PFSK-1 (cell line): ENCODE data around the gene MAGI2.

Experiments
- FOXP2 ChIP-seq: optimal IDR thresholded peaks from 2 replicates; pipeline ENCODE3; 2011; ENCODE audit warnings: borderline replicate concordance, control low read depth, inconsistent platforms; ENCODE audit not compliant: insufficient read depth; ENCODE audit errors: extremely low read length, extremely low read depth
- POLR2AphosphoS5 ChIP-seq: IDR thresholded peaks from 2 replicates; pipeline ENCODE4 v1.6.1; 2012; ENCODE audit warnings: low read depth, mild to moderate bottlenecking, control low read depth, low read length, moderate library complexity
- SIN3A ChIP-seq: IDR thresholded peaks from 2 replicates; pipeline ENCODE4 v1.6.1; 2012; ENCODE audit warnings: mild to moderate bottlenecking, low read length, moderate library complexity, borderline replicate concordance; ENCODE audit not compliant: insufficient read depth
- TAF1 ChIP-seq: IDR thresholded peaks from 2 replicates; pipeline ENCODE4 v1.6.1; 2012; ENCODE audit warnings: low read length, control low read depth, borderline replicate concordance; ENCODE audit not compliant: insufficient read depth
- TF ChIP-seq, protein P1 (sequence below), 2 experiments: IDR thresholded peaks; 2 replicates each; pipeline versions ENCODE4 v1.6.1 to v1.8.0; 2011 to 2012; ENCODE audit warnings: low read depth in 2 of 2, low read length in 2 of 2, control low read depth in 1 of 2, inconsistent platforms in 1 of 2, mild to moderate bottlenecking in 1 of 2, moderate library complexity in 1 of 2; ENCODE audit not compliant: insufficient read depth in 1 of 2

MAGI2 gene

GRCh38 chr7:79298145-79298760 lies 155.2 kb downstream of the MAGI2 start:
- TF ChIP-seq POLR2AphosphoS5 (no peak), FOXP2 (no peak), SIN3A (no peak), TAF1 (no peak)
- TF ChIP-seq, protein P1, sequence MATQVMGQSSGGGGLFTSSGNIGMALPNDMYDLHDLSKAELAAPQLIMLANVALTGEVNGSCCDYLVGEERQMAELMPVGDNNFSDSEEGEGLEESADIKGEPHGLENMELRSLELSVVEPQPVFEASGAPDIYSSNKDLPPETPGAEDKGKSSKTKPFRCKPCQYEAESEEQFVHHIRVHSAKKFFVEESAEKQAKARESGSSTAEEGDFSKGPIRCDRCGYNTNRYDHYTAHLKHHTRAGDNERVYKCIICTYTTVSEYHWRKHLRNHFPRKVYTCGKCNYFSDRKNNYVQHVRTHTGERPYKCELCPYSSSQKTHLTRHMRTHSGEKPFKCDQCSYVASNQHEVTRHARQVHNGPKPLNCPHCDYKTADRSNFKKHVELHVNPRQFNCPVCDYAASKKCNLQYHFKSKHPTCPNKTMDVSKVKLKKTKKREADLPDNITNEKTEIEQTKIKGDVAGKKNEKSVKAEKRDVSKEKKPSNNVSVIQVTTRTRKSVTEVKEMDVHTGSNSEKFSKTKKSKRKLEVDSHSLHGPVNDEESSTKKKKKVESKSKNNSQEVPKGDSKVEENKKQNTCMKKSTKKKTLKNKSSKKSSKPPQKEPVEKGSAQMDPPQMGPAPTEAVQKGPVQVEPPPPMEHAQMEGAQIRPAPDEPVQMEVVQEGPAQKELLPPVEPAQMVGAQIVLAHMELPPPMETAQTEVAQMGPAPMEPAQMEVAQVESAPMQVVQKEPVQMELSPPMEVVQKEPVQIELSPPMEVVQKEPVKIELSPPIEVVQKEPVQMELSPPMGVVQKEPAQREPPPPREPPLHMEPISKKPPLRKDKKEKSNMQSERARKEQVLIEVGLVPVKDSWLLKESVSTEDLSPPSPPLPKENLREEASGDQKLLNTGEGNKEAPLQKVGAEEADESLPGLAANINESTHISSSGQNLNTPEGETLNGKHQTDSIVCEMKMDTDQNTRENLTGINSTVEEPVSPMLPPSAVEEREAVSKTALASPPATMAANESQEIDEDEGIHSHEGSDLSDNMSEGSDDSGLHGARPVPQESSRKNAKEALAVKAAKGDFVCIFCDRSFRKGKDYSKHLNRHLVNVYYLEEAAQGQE (IDR thresholded peaks at IDR 0.05; ENCODE audit: insufficient read depth in 1 of 2, low read depth in 2 of 2, low read length in 2 of 2), result no peak

DNA sequence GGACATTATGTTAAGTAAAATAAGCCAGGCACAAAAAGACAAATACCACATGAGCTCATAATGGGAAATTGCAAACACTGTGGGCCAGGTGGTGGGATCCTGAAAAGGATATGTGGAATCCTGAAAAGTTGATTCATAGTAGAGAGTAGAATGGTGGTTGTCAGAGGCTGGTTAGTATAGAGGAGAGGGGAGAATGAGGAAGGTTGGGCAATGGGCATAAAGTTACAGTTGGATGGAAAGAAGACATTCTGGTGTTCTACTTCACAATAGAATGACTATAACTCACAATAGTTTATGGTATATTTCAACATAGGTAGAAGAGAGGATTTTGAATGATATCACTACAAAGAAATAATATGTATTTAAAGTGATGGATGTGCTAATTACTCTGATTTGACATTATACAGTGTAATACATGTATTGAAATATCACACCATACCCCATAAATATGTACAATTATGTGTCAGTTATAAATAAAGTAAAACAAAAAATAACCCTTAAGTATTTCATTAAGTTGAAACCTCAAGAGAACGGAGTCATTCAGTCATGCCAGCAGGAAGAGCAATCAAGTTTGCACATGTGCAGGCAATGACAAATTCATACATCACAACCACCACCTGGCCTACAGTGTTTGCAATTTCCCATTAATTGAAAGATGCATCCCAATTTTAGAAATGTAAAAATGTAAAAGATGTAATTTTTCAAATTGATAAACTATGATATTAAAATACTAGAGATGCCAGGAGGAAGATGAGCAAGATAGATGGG lies 156.7 kb downstream of the MAGI2 start:
- TF ChIP-seq SIN3A, result no peak
- TF ChIP-seq FOXP2, result no peak
- TF ChIP-seq, protein P1 (IDR thresholded peaks at IDR 0.05; ENCODE audit: insufficient read depth in 1 of 2, low read depth in 2 of 2, low read length in 2 of 2), result no peak
- TF ChIP-seq TAF1, result no peak
- no peak for TF ChIP-seq POLR2AphosphoS5

GRCh38 chr7:79293655-79294142 lies 159.8 kb downstream of the MAGI2 start:
- TF ChIP-seq TAF1 (no peak), SIN3A (no peak), POLR2AphosphoS5 (no peak), FOXP2 (no peak)
- TF ChIP-seq, protein P1 (IDR thresholded peaks at IDR 0.05; ENCODE audit: insufficient read depth in 1 of 2, low read depth in 2 of 2, low read length in 2 of 2), result no peak

DNA sequence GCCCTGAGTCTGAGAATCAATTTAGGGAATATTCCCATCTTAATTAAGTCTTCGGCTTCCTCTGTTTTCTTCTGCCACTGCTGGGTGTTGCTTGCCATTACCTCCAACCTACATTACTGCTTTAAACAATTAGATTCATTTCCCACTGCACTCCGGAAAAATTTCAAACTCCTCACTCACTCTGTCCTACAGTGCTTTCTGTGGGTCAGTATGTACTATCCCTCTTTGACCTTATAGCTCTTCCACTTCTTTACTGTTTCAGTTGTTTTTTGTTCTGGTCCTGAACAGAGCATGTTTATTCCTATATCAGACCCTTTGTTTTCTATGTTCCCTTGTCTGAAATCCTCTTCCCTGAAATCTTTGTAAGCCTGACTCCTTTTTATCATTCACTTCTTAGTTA lies 160.6 kb downstream of the MAGI2 start:
- TF ChIP-seq TAF1, result no peak
- TF ChIP-seq, protein P1 (IDR thresholded peaks at IDR 0.05; ENCODE audit: insufficient read depth in 1 of 2, low read depth in 2 of 2, low read length in 2 of 2), result no peak
- TF ChIP-seq SIN3A, result no peak
- no peak for TF ChIP-seq FOXP2
- TF ChIP-seq POLR2AphosphoS5, result no peak
